Left forelimb (tissue), 1 donor: ENCODE data around the gene RGMA.

ENCODE experiments used
- DNase-seq: peaks from one replicate; pipeline ENCODE4 v3.0.0-alpha.2; 2018; ENCODE audit warnings: low spot score

Gene RGMA

DNA sequence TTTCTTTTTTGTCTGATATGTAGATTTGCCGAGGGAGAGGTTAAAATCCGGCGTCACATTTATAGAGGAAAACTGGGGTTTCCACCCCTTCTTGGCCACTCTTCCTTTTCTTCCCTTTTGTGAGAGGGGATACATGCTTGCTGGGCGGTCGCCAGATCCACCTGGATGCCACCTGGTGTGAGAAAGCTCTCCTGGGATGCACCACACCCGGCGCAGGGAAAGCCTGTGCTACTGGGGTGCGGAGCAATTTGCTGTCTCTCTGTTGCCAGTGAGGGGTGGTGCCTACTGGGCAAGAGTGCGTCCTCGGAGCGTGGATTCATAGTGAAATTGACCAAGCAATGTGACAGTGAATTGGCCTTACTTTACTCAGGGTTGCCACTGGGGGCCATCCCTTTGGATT, 2.5 kb upstream of the RGMA start:
- no peak for DNase-seq

DNA sequence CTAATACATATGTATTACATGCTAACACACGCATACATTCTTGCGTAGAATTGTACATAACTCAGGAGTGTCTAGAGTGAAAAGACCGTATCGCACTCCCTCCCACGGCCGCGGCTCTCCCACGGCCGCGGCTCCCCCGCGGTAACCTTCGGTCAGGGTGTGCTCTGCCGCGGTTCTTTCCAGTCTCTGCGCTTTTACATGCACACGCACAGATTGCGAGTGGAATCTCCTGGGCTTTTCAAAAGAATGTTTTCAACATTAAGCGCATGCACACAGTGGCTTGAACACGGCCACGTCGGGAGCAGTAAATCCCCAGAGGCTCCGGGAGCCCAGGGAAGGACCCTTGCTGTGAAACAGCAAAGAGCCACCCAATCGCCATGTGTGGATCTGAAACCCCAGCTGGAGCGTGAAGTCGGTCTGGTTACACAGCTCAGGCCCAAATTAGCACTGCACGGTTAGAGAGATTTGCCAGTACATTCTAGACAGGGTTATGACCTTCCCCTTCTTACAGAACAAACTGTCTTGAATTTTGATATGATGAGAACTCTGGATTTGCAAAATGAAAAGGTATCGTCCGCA, 805 bp upstream of the RGMA start:
- no peak for DNase-seq

DNA sequence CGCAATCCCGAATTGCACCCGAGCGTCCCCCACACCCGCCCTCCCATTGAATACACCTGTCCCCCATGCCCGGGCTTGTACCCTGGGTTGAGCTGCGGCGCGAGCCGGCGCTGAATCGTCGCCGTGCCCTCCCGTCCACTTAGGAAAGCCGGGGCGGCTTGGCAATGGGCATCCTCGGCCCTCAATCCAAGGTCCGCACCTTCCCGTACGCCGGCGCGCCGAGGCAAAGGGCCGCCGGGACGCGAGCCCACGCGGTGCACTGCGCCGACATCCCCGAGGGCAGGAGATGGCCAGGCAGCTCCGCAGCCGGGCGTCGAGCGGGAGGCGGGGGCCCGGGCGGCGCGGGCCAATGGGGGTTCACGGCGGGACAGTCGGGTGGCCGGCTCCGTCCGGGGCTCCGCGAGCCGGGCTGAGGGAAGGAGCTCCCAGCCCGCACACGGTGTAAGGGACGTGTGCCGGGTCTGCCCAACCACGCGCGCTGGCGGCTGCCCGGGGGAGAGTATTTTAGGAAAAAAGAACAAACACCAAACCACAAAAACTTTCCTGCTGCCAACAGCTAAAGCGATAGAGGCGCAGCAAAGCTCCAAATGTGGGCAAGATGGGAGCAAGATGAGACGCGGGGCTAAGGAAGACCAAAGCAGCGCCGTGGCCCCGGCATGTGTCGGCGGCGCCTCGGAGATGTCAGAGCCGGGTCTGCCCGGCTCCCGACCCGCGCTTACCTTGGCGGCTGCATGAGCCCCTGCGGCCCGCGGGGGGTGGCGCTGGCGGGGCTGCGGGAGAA, 621 bp downstream of the RGMA start:
- DNase-seq, result no peak

DNA sequence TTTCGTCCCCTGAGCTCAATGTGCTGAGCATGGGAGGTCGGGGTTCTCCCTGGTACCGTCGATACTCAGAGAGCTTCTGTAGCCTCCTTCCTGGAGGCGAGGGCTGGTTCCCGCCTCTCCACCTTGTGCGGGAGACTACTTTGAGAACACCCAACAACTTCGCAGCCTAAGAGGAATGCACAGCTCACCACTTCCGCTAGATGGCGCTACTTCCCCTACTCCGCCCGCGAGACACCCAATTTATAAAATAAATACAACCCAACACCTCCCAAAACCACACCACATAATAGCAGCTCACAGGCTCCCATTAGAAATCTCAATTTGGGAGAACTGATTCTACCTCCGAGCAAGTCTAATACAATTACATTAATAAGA, 1.2 kb downstream of the RGMA start:
- DNase-seq, result peak; percentile 88

DNA sequence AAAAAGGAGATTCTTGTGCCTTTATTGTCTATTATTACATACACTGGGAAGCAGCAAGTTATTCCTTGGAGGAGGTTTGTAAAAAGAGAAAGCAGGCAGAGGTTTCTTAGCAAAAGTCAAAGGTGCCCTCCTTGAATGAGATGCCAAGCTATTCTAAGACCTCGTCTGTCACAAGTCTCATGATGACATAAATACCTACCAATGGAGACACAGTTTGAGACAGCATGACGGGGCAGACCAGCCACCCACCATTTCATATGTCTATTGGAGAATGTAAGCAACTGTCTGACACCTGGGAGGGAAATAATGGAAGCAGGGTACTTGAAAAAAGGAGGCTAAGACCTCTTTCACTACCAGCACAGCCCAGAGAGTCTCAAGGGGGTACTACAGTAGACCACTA, 2.2 kb downstream of the RGMA start:
- DNase-seq, result no peak

DNA sequence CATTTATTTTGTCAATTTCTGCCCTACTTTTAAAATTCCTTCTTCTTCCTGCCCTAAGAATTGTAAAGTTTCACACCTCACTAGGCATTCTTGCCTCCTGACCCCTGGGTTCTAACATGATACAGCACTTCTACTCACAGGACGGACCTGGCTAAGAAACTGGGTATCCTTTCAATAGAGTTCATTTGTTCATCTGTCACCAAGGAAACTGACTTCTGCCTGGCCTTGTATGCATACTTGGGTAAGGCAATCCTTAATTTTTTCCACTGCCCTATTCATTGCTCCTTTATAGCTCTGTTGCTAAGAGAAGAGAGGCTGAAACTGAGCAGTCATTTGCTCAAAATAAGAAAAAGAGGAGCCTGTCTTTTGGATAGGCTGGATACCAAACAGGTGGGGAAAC, 3.3 kb downstream of the RGMA start:
- DNase-seq, result no peak

DNA sequence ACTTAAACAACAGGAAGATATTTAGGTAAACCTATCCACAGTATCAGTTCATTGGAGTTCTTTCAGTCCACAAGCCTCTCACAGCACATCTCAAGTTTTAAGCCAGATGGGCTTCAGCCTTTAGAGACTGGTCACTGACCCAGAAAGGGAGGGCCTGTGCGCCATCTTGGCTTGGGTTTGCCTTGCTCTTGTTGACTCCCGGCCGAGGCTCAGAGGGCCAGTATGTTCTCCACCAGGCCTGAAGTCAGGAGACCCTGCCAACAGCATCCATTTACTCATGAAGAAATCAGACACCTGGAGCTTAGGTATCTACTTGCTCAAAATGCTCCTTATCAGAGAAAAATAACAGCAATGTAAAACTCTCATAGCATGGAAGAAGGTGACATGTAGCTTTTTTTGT, 6.2 kb downstream of the RGMA start:
- DNase-seq, result no peak

DNA sequence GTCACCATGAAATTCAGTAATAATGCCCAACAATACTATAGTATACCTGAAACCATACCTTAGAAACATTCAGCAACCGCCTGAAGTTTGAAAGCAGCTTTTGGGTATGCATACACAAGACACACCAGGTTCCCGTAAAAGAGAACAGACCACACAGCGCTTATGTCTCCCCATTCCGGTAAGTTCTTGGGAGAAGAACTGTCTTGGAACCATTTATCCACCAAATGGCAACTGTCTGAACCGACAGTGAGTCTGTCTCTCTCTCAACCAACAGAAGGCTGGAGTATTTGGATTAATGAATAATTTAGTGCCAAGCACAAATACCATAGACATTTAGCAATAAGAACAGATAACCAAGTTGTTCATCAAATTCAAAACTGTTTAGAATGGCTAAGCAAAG, 7.6 kb downstream of the RGMA start:
- DNase-seq, result no peak

DNA sequence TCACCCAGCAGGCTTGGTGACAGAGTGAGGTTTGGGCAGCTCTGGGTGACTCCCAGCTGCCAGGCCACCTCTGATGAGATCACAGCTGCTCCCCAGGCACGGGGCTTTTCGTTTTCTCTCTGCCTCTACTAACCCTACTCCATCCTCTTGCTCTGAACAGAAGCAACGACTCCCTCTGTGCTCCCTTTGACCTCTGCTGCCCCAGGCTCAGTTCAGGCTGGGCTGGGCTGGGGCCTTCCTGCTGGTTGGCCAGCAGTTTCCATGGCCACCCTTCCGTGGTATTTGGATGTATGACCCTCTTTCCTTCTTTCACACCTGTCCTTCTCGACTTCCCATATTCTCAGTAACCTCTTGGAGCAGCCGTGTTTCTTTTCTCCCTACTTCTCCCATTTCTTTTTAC, 8.6 kb downstream of the RGMA start:
- DNase-seq, result no peak

DNA sequence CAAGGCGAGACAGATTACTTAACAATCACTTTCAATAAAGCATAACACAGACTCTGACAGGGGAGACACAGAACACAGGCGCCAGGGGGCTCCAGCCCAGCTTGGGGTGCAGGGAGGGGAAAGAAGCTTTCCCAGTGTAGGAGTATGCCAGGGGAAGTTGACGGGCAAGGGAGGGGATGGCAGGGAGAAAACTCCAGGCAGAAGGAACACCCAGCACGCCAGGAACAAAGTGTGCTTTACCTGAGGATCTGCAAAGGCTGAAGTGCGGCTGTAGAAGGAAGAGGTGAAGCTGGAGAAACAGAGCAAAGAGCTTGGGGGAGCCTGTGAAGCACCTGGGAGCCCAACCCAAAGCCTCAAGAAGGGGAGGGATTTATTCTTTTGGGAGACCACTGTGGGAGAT, 12.1 kb downstream of the RGMA start:
- no peak for DNase-seq

DNA sequence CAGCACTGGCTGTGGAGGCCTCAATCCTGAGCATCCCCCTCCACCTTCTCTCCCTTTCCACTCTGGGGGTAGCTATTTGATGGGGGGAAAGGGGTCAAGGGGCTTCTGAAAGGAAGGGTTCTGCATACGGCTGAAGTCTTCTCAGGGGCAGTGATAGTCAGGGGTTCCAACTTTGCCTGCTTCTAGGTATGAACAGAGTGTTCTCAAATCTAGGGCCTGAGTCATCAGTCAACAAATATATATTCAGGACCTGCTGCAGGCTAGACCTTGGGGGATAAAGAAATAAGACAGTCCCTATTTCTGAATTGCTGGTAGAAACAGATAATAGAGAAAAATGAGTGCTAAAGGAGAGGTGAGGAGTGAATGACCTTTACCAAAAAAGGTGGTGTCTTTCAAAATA, 12.8 kb downstream of the RGMA start:
- DNase-seq, result no peak

DNA sequence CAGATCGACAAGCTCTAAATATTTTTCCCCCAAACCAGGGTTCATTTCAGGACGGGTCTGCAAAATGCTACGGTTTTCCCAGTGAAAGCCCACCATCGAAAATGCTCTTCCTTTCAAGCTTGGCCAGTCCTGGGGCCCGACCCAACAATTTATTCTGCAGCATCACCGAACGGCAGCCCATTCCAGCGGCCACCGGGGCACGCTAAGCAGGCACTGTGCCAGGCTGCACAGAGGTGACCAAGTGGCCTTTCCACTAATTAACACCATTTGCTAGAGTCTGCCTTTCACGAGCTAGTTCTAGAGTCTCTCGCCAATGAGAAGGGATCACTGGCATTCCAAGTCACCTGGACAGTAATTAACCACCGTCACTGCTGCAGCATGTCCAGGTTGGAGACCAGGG, 14.4 kb downstream of the RGMA start:
- no peak for DNase-seq

DNA sequence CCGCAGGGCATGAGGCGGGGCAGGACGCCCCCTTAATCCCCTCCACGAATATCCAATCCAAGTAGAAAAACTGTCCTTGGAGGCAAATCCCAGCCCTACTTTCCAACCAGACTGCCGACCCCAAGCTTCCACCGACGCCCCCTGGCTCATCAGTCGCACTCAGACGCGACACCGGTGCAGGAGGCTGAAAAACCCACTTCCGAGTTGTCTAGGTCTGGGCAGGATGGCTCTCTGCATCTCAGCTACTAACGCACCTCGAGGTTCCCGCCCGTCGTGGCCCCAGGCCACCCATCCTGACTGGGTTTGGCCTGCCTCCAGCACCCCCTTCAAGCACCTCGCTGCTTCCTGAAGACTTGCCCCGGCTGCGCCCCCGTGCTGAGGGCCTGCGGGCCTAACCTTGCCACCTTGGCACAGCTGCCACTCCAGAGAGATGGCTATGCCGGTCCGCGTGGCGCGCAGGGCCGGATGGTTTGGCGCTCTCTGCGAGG, 15.5 kb downstream of the RGMA start:
- no peak for DNase-seq

DNA sequence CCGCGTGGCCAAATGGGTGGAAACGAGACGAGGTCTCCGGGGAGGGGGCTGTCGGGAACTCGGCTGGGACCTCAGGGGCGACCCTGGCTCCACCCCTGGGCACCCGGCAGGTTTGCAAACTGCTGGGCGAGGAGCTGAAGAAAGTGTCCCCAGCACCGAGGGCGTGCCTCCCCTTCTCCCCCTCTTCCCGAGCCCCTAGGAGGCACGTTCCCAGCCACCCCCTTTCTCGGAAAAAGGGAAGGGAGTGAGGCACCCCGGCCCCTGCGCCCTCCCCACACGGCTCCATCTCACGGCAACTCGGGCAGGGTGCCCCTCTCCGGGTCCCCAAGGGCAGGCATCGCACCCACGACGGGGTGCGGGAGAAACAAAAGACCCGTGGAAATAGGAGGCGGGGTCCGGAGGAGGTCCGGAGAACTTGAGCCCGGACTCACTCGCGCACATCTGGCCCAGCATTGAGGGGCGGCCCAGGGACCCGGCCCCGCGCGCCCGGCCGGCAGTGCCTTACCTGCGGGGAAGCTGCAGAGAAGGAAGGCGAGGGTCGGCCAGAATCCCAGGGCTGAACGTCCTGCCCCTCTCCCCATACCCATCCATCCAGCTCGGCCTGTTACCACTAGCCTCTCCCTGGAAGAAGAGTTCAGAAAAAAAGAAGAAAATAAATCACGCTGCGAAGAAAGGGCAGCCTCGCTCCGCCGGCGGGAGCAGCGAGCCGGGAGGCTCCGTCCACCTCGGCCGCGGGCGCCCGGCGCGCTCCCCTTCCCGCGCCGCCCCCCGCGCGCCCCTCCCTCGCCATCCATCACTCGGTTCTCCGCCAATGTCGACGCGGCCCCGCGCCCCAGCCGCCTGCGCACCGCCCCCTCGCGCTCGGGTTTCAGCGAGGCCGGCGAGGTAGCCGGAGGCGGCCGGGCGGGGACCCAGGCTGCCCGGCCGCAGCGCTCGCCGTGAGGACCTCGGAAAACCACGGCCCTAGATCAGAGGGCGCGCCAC, 16.3 kb downstream of the RGMA start:
- DNase-seq, result peak; percentile 92

DNA sequence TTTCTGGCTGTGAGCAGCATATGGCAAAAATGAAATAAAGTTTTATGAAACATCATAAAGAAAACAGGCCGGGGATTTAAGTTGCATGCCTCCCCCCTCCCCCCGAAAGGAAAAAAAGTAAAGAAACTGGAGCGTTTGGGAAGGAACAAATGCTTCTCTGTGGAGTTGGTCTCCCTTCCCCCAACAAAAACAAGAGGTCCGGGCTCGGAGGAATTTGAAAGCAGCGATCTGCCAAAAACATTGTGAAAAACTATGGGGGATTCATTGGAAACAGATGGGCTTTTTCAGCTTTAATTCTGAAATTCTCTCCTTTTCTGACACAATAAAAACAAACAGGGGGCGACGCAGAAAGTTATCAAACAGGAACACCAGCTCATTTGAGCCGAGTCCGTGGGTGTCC, 17.0 kb downstream of the RGMA start:
- no peak for DNase-seq

DNA sequence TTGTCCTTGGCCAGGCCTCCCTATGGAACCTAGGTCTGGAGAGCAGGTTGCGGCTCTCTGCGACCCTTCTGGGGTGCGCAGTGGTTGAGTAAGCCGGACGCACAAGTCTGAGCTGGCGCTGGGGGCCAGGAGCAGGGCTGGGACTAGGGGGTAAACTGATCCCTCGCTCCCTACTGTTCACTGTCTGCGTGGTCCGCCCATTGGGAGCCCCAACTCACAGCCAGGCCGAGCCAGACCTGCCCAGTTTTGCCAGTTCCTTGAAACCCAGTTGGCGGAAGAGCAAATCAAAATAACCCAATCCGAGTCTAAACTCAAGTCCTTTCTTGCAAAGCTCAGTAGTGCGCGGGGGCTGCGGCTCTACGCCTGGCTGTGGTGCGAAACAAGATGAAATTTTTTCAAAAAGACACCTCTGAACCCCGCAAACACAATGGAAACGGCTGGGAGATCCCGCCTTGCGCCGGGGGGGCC, 17.5 kb downstream of the RGMA start:
- DNase-seq, result no peak

DNA sequence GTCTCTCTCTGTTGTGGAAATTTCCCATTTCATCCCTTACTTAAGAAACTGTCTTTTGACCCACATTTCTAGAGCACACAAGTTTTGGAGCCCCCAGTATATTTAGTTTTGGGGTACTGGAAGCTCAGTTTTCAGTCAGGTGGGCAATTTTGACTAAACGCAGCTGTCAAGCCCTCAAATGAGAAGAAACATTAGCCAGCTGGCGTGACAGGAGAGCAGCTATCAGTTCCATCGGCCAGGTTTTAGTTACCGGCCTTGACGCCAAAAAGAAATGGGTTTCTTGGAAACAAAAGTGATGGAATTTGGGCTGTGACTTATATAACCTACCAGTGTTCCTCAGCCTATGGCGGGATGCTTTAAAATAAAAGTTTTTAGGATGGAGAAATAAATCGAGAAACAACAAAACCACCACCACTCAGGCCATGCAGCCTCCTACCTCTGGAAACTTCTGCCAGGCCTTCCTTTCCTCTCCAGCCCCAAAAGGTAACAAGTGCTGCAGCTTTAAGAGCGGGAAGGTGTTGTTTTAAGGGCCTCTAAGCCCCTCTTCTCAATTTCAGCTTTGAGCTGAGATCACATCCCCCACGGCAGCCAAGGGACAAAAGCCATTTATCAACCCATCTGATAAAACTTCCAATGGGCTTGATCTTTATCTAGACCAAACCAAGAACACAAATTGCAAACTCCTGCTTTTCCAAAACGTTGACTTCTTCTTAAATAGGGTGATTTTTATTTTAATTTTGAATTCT, 18.3 kb downstream of the RGMA start:
- no peak for DNase-seq

DNA sequence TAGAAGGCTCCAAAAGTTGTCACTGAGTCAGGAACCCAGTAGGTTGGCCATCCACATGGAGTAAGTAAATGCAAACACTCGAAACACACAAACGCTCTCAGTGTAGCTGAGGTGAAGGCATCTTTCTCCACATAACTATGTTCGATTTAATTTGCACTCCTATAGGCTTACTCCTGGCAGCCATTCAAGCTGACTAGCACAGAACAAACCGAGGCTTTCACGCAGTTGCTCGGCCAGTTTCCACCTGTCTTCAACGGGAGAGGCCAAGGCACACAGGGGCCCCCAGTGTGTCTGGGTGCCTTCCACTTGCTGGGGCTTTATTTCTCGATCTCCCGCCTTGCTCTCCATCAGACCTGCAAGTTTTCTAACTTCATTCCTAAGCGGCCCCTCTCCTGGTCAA, 18.9 kb downstream of the RGMA start:
- DNase-seq, result no peak

DNA sequence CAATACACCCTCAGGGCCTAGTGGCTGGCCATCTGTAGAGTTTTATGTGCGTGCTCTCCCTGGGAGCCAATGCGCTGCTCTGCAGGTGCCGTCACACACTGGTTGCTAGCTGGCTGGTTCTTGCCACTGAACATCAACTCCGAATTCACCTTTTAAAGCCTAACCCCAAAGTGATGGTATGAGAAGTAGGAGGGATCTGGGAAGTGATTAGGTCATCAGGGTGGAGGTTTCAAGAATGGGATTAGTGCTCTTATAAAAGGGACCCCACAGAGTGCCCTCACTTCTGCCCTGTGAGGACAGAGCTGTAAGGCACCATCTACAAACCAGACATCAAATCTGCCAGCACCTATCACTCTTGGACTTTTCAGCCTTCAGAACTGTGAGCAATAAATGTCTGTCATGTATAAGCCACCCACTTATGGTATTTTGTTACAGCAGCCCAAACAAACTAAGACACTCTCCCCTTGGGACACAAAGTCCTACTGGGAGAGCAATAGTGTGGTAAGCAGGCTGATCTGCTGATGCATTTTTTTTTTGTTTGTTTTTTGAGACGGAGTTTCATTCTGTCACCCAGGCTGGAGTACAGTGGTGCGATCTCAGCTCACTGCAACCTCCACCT, 20.3 kb downstream of the RGMA start:
- no peak for DNase-seq

DNA sequence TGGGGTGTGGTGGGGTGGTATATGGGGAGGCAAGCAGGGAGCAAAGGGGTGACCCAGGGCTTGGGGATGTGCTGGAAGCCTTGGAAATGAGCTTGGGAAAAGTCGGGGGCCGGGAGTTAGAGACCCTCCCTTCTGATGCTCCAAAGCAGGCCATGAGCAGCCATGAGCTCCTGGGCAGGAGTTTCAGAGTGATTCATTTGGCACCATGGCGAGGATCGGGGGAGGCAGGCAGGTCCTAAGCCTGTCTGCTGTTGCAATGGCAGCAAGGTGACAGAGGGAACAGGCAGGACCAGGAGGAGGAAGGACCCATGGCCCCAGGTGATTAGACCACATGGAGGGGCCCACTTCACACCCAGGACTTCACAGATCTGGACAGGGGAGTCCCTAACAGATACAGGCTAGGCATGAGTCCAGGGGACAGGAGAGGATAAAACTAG, 21.3 kb downstream of the RGMA start:
- no peak for DNase-seq
